HG02970 (cell line): ENCODE data around the gene ARHGEF39.

ENCODE experiments used
- ATAC-seq: cut with Tn5 transposase; IDR thresholded peaks from one replicate; pipeline ENCODE4 v1.9.1; 2021; ENCODE audit warnings: mild to moderate bottlenecking, moderate library complexity, moderate number of reproducible peaks; ENCODE audit not compliant: unreplicated experiment, low FRiP score

ARHGEF39 gene

GRCh38 chr9:35664531-35665470 is at the start of gene ARHGEF39:
ARHGEF39 (minus strand) TSS chr9:35665195; CDS start chr9:35665169, 26 bp downstream.
- no peak for ATAC-seq

GRCh38 chr9:35714123-35714522 is 49.1 kb upstream of the ARHGEF39 start:
- ATAC-seq, result no peak

GRCh38 chr9:35713578-35713977 is 48.6 kb upstream of the ARHGEF39 start:
- ATAC-seq, result no peak

- ATAC-seq, result no peak
Measured at GRCh38 chr9:35712762-35713400, 47.9 kb upstream of the ARHGEF39 start.

GRCh38 chr9:35711501-35712428 is 46.8 kb upstream of the ARHGEF39 start:
- no peak for ATAC-seq

- ATAC-seq, result no peak
Measured at GRCh38 chr9:35710818-35711500, 46.0 kb upstream of the ARHGEF39 start.

- no peak for ATAC-seq
Measured at GRCh38 chr9:35708146-35708545, 43.2 kb upstream of the ARHGEF39 start.

GRCh38 chr9:35706951-35707350 is 42.0 kb upstream of the ARHGEF39 start:
- ATAC-seq, result no peak

- no peak for ATAC-seq
Measured at GRCh38 chr9:35705836-35706430, 40.9 kb upstream of the ARHGEF39 start.

- no peak for ATAC-seq
Measured at GRCh38 chr9:35705372-35705771, 40.4 kb upstream of the ARHGEF39 start.

- ATAC-seq, result no peak
Measured at GRCh38 chr9:35703906-35704672, 39.1 kb upstream of the ARHGEF39 start.

GRCh38 chr9:35702696-35703095 is 37.7 kb upstream of the ARHGEF39 start:
- no peak for ATAC-seq

GRCh38 chr9:35700942-35701341 is 35.9 kb upstream of the ARHGEF39 start:
- no peak for ATAC-seq

GRCh38 chr9:35700031-35700430 is 35.0 kb upstream of the ARHGEF39 start:
- no peak for ATAC-seq

GRCh38 chr9:35698231-35698630 is 33.2 kb upstream of the ARHGEF39 start:
- ATAC-seq, result no peak

- ATAC-seq, result no peak
Measured at GRCh38 chr9:35697486-35697885, 32.5 kb upstream of the ARHGEF39 start.

GRCh38 chr9:35696520-35697215 is 31.7 kb upstream of the ARHGEF39 start:
- ATAC-seq, result no peak

GRCh38 chr9:35695943-35696401 is 31.0 kb upstream of the ARHGEF39 start:
- ATAC-seq, result no peak
